Right atrium auricular region (tissue), 2 donors: Measurements from ENCODE around the gene MRPL50. TPM values are rescaled to one million over a fixed set of nuclear protein-coding genes. Genes with fewer than 3 reads are reported as not detected.

Experiments used
- DNase-seq: peaks from one replicate; pipeline ENCODE4 v3.0.0-alpha.2; 2019; ENCODE audit warnings: low spot score
- H3K27ac ChIP-seq, 2 donors: fragments of 200-600 bp; sonication (generic); 1 replicate in 1 of 2; 2 replicates in 1 of 2; pipeline ENCODE4 v1.5.1; 2016 to 2019
- H3K27me3 ChIP-seq, 2 donors: fragments of 200-600 bp; sonication (generic); one replicate each; pipeline versions ENCODE4 v1.5.1 to v1.6.0; 2017 to 2019
- H3K36me3 ChIP-seq: fragments of 200-600 bp; sonication (generic); one replicate; pipeline ENCODE4 v1.5.1; 2016
- H3K4me1 ChIP-seq, 2 donors: fragments of 200-600 bp; sonication (generic); one replicate each; pipeline versions ENCODE4 v1.5.1 to v1.6.0; 2017 to 2019
- H3K4me3 ChIP-seq, 2 donors: fragments of 200-600 bp; sonication (generic); 1 replicate in 1 of 2; 2 replicates in 1 of 2; pipeline ENCODE4 v1.5.1; 2017 to 2019; ENCODE audit warnings: mild to moderate bottlenecking in 1 of 2, moderate library complexity in 1 of 2
- H3K9me3 ChIP-seq, 2 donors: fragments of 200-600 bp; sonication (generic); one replicate each; pipeline ENCODE4 v1.5.1; 2019
- total RNA-seq, 2 donors: library from RNA; depleted of rRNA; stranded (reverse); fragments of >200 nt; gene quantifications; one replicate each; pipeline ENCODE4 v1.1.0, GENCODE V29; 2016
- TF ChIP-seq, protein P1 (sequence below), 2 donors: fragments of 200-600 bp; sonication (generic); IDR thresholded peaks; one replicate each; pipeline ENCODE4 v1.5.1; 2019; ENCODE audit warnings: antibody characterized with exemption in 2 of 2

Gene MRPL50
- total RNA-seq, 2 donors from 2014 or later = 12.5 to 14.8 TPM

DNA sequence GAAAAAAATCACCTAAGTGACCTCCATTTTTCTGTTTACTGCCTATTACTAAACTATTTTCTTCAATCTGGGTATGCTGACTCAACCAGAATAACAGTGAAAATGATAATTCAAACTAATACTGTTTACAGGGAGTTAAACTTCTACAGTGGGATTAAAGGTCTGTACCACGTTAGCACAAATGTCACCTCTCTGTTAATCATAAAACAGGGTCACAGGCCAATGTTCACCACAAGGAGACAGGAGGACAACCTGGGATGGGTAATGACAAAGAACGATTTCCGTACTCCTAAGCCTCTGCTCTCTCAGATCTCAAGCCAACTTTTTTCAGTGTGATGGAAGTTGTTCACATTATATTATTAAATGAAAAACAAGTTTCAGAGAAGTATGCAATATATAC lies 34.8 kb upstream of the MRPL50 start:
- peaks cover 0 to 5% of the 10 kb centered on the region in 2 donors for H3K4me1 ChIP-seq
- H3K27ac ChIP-seq = no peak overlapping the region
- H3K4me3 ChIP-seq = no peak overlapping the region
- no peaks in the 10 kb centered on the region for H3K36me3 ChIP-seq
- no peak for DNase-seq
- TF ChIP-seq, protein P1, sequence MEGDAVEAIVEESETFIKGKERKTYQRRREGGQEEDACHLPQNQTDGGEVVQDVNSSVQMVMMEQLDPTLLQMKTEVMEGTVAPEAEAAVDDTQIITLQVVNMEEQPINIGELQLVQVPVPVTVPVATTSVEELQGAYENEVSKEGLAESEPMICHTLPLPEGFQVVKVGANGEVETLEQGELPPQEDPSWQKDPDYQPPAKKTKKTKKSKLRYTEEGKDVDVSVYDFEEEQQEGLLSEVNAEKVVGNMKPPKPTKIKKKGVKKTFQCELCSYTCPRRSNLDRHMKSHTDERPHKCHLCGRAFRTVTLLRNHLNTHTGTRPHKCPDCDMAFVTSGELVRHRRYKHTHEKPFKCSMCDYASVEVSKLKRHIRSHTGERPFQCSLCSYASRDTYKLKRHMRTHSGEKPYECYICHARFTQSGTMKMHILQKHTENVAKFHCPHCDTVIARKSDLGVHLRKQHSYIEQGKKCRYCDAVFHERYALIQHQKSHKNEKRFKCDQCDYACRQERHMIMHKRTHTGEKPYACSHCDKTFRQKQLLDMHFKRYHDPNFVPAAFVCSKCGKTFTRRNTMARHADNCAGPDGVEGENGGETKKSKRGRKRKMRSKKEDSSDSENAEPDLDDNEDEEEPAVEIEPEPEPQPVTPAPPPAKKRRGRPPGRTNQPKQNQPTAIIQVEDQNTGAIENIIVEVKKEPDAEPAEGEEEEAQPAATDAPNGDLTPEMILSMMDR (IDR thresholded peaks at IDR 0.05) = no peak
- H3K27me3 ChIP-seq = no peaks in the 10 kb centered on the region
- no peaks in the 10 kb centered on the region for H3K9me3 ChIP-seq

DNA sequence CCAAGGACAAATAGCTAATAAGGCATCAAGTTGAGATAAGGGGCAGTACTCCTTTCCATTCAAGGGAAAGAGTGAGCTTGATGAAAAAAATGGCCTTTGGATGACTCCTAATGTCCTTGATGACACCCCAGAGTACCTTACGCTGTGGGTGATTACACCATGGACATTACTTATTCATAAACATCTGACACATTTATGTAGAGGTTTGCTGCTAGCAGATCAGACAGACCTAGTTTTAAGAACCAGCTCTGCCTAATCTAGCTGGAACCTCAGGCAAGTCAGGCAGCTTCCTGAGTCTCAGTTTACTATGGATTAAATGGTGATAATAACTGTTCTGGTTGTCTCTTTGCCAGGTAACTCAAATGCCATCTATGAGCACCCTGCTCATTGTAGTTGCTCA lies 34.3 kb upstream of the MRPL50 start:
- TF ChIP-seq, protein P1 (IDR thresholded peaks at IDR 0.05) = no peak
- H3K27ac ChIP-seq = no peak overlapping the region
- H3K4me3 ChIP-seq = no peak overlapping the region
- no peaks in the 10 kb centered on the region for H3K9me3 ChIP-seq
- peaks cover 0 to 5% of the 10 kb centered on the region in 2 donors for H3K4me1 ChIP-seq
- H3K27me3 ChIP-seq = no peaks in the 10 kb centered on the region
- H3K36me3 ChIP-seq = no peaks in the 10 kb centered on the region
- DNase-seq = no peak

DNA sequence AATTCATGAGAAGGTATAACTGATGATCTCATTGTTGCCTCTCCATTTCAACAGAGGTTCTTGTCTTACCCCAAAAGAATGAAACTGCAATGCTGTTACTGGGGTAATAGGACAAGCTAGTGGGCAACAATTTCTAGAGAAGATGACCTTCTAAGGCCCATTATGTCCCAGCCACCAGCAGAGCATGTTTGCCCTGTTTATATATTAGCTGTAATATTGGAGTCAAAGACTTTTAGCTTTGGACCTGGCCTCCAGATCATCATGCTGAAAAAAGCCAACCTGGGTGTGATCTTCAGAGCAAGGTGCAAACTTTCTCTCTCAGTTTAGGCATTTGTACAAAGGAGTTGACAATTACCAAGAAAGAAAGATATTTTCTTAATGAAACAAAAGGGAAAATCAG lies 33.8 kb upstream of the MRPL50 start:
- DNase-seq = no peak
- TF ChIP-seq, protein P1 (IDR thresholded peaks at IDR 0.05) = no peak
- Histone ChIP-seq H3K4me3 (no peak overlapping the region), H3K27ac (no peak overlapping the region), H3K36me3 (no peaks in the 10 kb centered on the region), H3K9me3 (no peaks in the 10 kb centered on the region), H3K4me1 (peaks cover 0 to 5% of the 10 kb centered on the region in 2 donors), H3K27me3 (no peaks in the 10 kb centered on the region)

DNA sequence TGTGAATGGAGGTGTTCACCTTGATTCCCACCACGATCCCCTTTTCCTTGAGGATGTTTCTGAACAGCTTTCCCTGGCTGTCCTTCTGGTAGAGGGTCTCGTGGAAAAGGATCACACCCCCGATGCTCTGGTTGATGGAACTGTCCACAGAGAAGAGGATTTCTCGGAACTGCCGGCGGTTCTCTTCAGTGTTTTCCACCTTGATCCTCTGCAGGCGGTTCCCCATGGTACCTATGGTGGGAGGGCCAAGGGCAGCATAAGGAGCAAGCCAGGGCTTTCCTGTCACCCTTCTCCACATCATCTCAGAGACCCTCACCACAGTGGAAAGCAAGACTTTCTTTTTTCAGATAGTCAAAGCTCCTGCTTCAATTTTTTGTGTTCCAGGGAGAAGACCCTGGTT lies 31.3 kb upstream of the MRPL50 start:
- peaks cover 0 to 3% of the 10 kb centered on the region in 2 donors for H3K4me1 ChIP-seq
- no peak overlapping the region for H3K4me3 ChIP-seq
- no peaks in the 10 kb centered on the region for H3K36me3 ChIP-seq
- H3K27ac ChIP-seq = no peak overlapping the region
- no peaks in the 10 kb centered on the region for H3K9me3 ChIP-seq
- TF ChIP-seq, protein P1 (IDR thresholded peaks at IDR 0.05) = no peak
- no peaks in the 10 kb centered on the region for H3K27me3 ChIP-seq
- DNase-seq = no peak

DNA sequence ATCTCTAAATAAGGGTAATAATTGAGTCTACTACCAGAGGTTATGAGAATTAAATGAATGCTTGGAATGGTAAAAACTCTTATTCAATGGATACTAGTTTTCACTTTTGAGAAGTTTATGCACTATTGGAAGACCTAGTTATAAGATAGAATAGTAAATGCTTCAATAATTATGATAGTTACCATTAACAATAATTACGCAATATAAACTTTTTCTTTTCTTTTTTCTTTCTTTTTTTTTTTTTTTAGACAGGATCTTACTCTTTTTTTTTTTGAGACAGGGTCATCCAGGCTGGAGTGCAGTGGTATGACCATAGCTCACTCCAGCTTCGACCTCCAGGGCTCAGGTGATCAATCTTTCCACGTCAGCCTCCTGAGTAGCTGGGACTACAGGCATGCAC lies 30.5 kb upstream of the MRPL50 start:
- H3K36me3 ChIP-seq = no peaks in the 10 kb centered on the region
- no peaks in the 10 kb centered on the region for H3K9me3 ChIP-seq
- TF ChIP-seq, protein P1 (IDR thresholded peaks at IDR 0.05) = no peak
- no peaks in the 10 kb centered on the region for H3K27me3 ChIP-seq
- no peak for DNase-seq
- H3K27ac ChIP-seq = no peak overlapping the region
- no peaks in the 10 kb centered on the region for H3K4me1 ChIP-seq
- no peak overlapping the region for H3K4me3 ChIP-seq

DNA sequence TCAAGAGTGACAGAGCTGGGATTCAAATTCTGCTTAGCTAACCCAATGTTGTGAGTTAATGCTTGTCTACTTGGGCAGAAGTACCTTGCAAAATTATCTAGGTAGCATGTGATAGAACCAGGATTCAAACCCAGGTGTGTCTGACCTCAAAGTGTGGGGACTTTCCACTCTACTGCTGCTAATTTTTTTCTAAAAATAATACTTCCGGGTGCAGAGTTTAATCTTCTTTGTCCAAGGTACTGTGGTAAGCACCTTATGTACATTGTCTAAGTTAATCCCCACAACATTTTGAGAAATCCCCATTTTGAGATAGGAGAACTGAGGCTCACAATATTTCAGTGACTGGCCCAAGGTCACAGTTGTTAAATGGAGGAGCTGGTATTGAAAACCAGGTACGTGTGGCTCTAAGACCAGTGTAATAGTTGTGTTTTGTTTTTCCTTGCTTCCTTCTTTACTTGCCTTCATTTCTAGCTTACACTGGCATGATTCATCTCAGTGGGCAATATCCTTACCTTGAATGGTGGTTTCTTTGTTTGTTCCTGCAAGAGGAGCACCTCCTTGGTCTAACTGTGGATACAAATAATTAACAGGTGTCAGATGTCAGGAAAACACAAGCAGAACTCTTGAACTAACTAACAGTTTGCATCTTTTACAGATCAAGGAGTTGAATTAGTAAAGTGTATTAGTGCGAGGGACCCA lies 29.7 kb upstream of the MRPL50 start:
- Histone ChIP-seq H3K4me3 (no peak overlapping the region), H3K4me1 (no peaks in the 10 kb centered on the region), H3K9me3 (no peaks in the 10 kb centered on the region), H3K27me3 (no peaks in the 10 kb centered on the region), H3K36me3 (no peaks in the 10 kb centered on the region), H3K27ac (no peak overlapping the region)
- no peak for DNase-seq
- TF ChIP-seq, protein P1 (IDR thresholded peaks at IDR 0.05) = no peak
